H9 (cell line): Measurements from ENCODE around the gene PIK3CD. TPM values are rescaled to one million over a fixed set of nuclear protein-coding genes. Genes with fewer than 3 reads are reported as not detected.
A peak's percentile ranks its signal among the peaks of the same experiment; 100 is the strongest.

Experiments used
- DNase-seq: peaks from one replicate; pipeline ENCODE4 v3.0.0-alpha.2; 2017
- H2AFZ ChIP-seq: one replicate; pipeline ENCODE4 v1.6.1; 2013; ENCODE audit warnings: mild to moderate bottlenecking, low read length, control low read depth, moderate library complexity
- H2AK5ac ChIP-seq: 2 replicates; pipeline ENCODE4 v1.6.1; 2013; ENCODE audit warnings: low read length, control low read depth, mixed read lengths; ENCODE audit not compliant: insufficient read length
- H2BK120ac ChIP-seq: one replicate; pipeline ENCODE4 v1.6.1; 2013; ENCODE audit warnings: low read depth, mild to moderate bottlenecking, low read length, control low read depth, inconsistent platforms; ENCODE audit not compliant: poor library complexity, severe bottlenecking
- H2BK12ac ChIP-seq: 2 replicates; pipeline ENCODE4 v1.6.1; 2013; ENCODE audit warnings: low read length, control low read depth, mixed read lengths, low read depth; ENCODE audit not compliant: insufficient read length
- H2BK15ac ChIP-seq: 2 replicates; pipeline ENCODE4 v1.6.1; 2013; ENCODE audit warnings: low read depth, low read length, control low read depth
- H2BK20ac ChIP-seq: one replicate; pipeline ENCODE4 v1.6.1; 2013; ENCODE audit warnings: low read depth, mild to moderate bottlenecking, low read length, control low read depth, inconsistent platforms; ENCODE audit not compliant: poor library complexity, severe bottlenecking
- H2BK5ac ChIP-seq: 2 replicates; pipeline ENCODE4 v1.6.1; 2013; ENCODE audit warnings: low read length, control low read depth, mixed read lengths; ENCODE audit not compliant: insufficient read length
- H3K14ac ChIP-seq: 2 replicates; pipeline ENCODE4 v1.6.1; 2013; ENCODE audit warnings: low read length, control low read depth; ENCODE audit not compliant: insufficient read depth
- H3K18ac ChIP-seq: 2 replicates; pipeline ENCODE4 v1.6.1; 2013; ENCODE audit warnings: low read depth, mild to moderate bottlenecking, mixed read lengths, low read length, control low read depth; ENCODE audit not compliant: insufficient read length
- H3K23ac ChIP-seq: 2 replicates; pipeline ENCODE4 v1.6.1; 2013; ENCODE audit warnings: low read length, control low read depth, mixed read lengths, low read depth; ENCODE audit not compliant: insufficient read length
- H3K23me2 ChIP-seq: 2 replicates; pipeline ENCODE4 v1.6.1; 2013; ENCODE audit warnings: low read depth, mild to moderate bottlenecking, mixed read lengths, low read length, control low read depth; ENCODE audit not compliant: insufficient read length, poor library complexity, severe bottlenecking
- H3K27ac ChIP-seq: 2 replicates; pipeline ENCODE4 v1.5.1; 2013; ENCODE audit warnings: low read length, control low read depth, mixed read lengths, low read depth; ENCODE audit not compliant: insufficient read length
- H3K27me3 ChIP-seq: 2 replicates; pipeline ENCODE4 v1.6.1; 2013; ENCODE audit warnings: low read length, control low read depth, inconsistent platforms; ENCODE audit not compliant: insufficient read depth
- H3K4ac ChIP-seq: 2 replicates; pipeline ENCODE4 v1.6.1; 2013; ENCODE audit warnings: low read depth, mild to moderate bottlenecking, control low read depth, inconsistent platforms, low read length, moderate library complexity
- H3K4me1 ChIP-seq: 2 replicates; pipeline ENCODE4 v1.6.1; 2013; ENCODE audit warnings: low read length, control low read depth, inconsistent platforms; ENCODE audit not compliant: insufficient read depth
- H3K4me2 ChIP-seq: 2 replicates; pipeline ENCODE4 v1.6.1; 2013; ENCODE audit warnings: low read length, control low read depth, mixed read lengths; ENCODE audit not compliant: insufficient read length, insufficient read depth
- H3K56ac ChIP-seq: 2 replicates; pipeline ENCODE4 v1.6.1; 2013; ENCODE audit warnings: low read depth, mild to moderate bottlenecking, mixed read lengths, low read length, control low read depth; ENCODE audit not compliant: insufficient read length
- H3K79me1 ChIP-seq: 2 replicates; pipeline ENCODE4 v1.6.1; 2013; ENCODE audit warnings: low read depth, mild to moderate bottlenecking, moderate library complexity, low read length, control low read depth, inconsistent platforms; ENCODE audit not compliant: insufficient read depth, poor library complexity, severe bottlenecking
- H3K79me2 ChIP-seq: 2 replicates; pipeline ENCODE4 v1.6.1; 2013; ENCODE audit warnings: low read length, control low read depth, inconsistent platforms; ENCODE audit not compliant: insufficient read depth
- H3K9ac ChIP-seq: 2 replicates; pipeline ENCODE4 v1.6.1; 2013; ENCODE audit warnings: low read length, control low read depth, mixed read lengths; ENCODE audit not compliant: insufficient read length; ENCODE audit errors: extremely low read depth
- H3K9me3 ChIP-seq: one replicate; pipeline ENCODE4 v1.6.1; 2013; ENCODE audit warnings: low read depth, low read length, inconsistent platforms; ENCODE audit not compliant: control insufficient read depth
- H3T11ph ChIP-seq: one replicate; pipeline ENCODE4 v1.6.1; 2013; ENCODE audit warnings: mild to moderate bottlenecking, low read length, control low read depth, inconsistent platforms
- H4K20me1 ChIP-seq: one replicate; pipeline ENCODE4 v1.6.1; 2013; ENCODE audit not compliant: control insufficient read depth, insufficient read length, insufficient read depth
- H4K5ac ChIP-seq: 2 replicates; pipeline ENCODE4 v1.6.1; 2013; ENCODE audit warnings: low read depth, mild to moderate bottlenecking, mixed read lengths, low read length, control low read depth; ENCODE audit not compliant: insufficient read length
- H4K8ac ChIP-seq: replicated peaks from 2 replicates; pipeline ENCODE4 v1.6.1; 2013; ENCODE audit warnings: low read length, control low read depth, mixed read lengths, low read depth; ENCODE audit not compliant: insufficient read length
- H4K91ac ChIP-seq: 2 replicates; pipeline ENCODE4 v1.6.1; 2013; ENCODE audit warnings: low read depth, mild to moderate bottlenecking, moderate library complexity, mixed read lengths, low read length, control low read depth; ENCODE audit not compliant: insufficient read length
- H3K27ac Mint-ChIP-seq, 3 experiments: 2 replicates in 2 of 3; 3 replicates in 1 of 3; pipeline ENCODE4 v1.8.0; 2020 to 2021; ENCODE audit warnings: mixed read lengths in 3 of 3, mild to moderate bottlenecking in 1 of 3, moderate library complexity in 1 of 3
- H3K27me3 Mint-ChIP-seq: 2 replicates; pipeline ENCODE4 v1.8.0; 2021; ENCODE audit warnings: low read depth, mild to moderate bottlenecking, moderate library complexity, mixed read lengths
- H3K36me3 Mint-ChIP-seq, 3 experiments: 2 replicates in 2 of 3; 3 replicates in 1 of 3; pipeline ENCODE4 v1.8.0; 2020 to 2021; ENCODE audit warnings: low read depth in 3 of 3, mixed read lengths in 3 of 3; ENCODE audit not compliant: insufficient read depth in 1 of 3
- H3K4me1 Mint-ChIP-seq, 2 experiments: 2 replicates each; pipeline ENCODE4 v1.8.0; 2020; ENCODE audit warnings: mixed read lengths in 2 of 2
- H3K4me3 Mint-ChIP-seq, 2 experiments: 2 replicates in 1 of 2; 3 replicates in 1 of 2; pipeline ENCODE4 v1.8.0; 2020 to 2021; ENCODE audit warnings: mild to moderate bottlenecking in 2 of 2, mixed read lengths in 2 of 2, moderate library complexity in 1 of 2
- H3K9me3 Mint-ChIP-seq, 2 experiments: 2 replicates in 1 of 2; 3 replicates in 1 of 2; pipeline ENCODE4 v1.8.0; 2020; ENCODE audit warnings: mild to moderate bottlenecking in 2 of 2, mixed read lengths in 2 of 2, moderate library complexity in 1 of 2
- WGBS: extraction: QIAGEN DNeasy Blood & Tissue Kit; methylation state at CpG from one replicate; pipeline ENCODE4 v1.1.7; 2013; ENCODE audit warnings: missing lambda C conversion rate, low lambda C conversion rate, mixed read lengths; ENCODE audit not compliant: insufficient read length; ENCODE audit errors: extremely low coverage; 5-methylcytosine and 5-hydroxymethylcytosine counted together
- total RNA-seq: library from RNA; stranded (reverse); gene quantifications from 2 replicates; pipeline ENCODE4 v1.2.1, GENCODE V29; 2021
- TF ChIP-seq, protein P1 (sequence below): fragments of 200-600 bp; sonication (generic); conservative IDR thresholded peaks from 3 replicates; pipeline ENCODE4 v1.8.0; 2021; ENCODE audit warnings: antibody characterized with exemption, mild to moderate bottlenecking

Gene PIK3CD
- total RNA-seq, 1 experiment from 2014 or later = 10.0 TPM

DNA sequence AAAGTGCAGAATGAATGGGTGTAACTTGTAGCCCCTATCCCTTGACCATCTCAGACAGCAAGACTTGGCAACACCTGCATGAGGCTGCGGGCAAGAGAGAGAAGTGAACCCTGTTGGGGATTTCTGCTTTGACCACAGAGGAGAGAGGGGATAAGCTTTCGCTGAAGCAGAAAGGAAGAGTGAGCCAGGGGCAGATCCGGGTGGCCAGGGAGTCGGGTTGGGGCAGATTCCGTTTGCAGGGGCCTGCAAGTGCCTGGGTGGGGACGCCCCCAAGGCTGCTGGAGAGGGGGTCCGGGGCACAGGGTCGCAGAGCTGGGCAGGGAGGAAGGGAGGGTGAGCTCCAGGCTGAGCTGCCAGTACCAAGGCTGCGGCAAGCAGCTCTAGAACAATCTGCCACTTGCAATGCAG, 25.3 kb upstream of the PIK3CD start:
- no peak overlapping the region for H3K23ac ChIP-seq
- no peaks in the 10 kb centered on the region for H3K27me3 ChIP-seq
- H4K8ac ChIP-seq = no peak overlapping the region
- H3K27ac ChIP-seq = no peak overlapping the region
- H3K18ac ChIP-seq = no peak overlapping the region
- no peaks in the 10 kb centered on the region for H3K23me2 ChIP-seq
- H4K5ac ChIP-seq = no peak overlapping the region
- H4K91ac ChIP-seq = no peak overlapping the region
- H3K9me3 Mint-ChIP-seq = peaks cover 0 to 3% of the 10 kb centered on the region in 2 experiments; a peak in 2 of 5 replicates
- H3K4ac ChIP-seq = no peak overlapping the region
- no peak overlapping the region; the same call in 1 of the 2 replicates for H2BK15ac ChIP-seq
- H3K79me2 ChIP-seq = no peaks in the 10 kb centered on the region
- no peaks in the 10 kb centered on the region for H3K79me1 ChIP-seq
- no peak overlapping the region; the same call in 1 of the 2 replicates for H3K14ac ChIP-seq
- no peak overlapping the region for H2BK120ac ChIP-seq
- H2BK12ac ChIP-seq = no peak overlapping the region
- H3K27me3 Mint-ChIP-seq = peaks cover 31% of the 10 kb centered on the region
- no peaks in the 10 kb centered on the region for H3K9me3 ChIP-seq
- H3K56ac ChIP-seq = no peak overlapping the region
- no peak overlapping the region; a peak in 1 of 5 replicates for H3K4me3 Mint-ChIP-seq
- H2AK5ac ChIP-seq = no peak overlapping the region
- no peak overlapping the region for H2BK20ac ChIP-seq
- no peak overlapping the region for H3K9ac ChIP-seq
- WGBS = no CpG with 5 or more reads among the region's 9 CpGs
- no peak overlapping the region for H2AFZ ChIP-seq
- no peak overlapping the region for H3K4me2 ChIP-seq
- no peaks in the 10 kb centered on the region for H4K20me1 ChIP-seq
- no peaks in the 10 kb centered on the region for H3K36me3 Mint-ChIP-seq
- peak overlapping the region in 1 of 3 experiments; percentile 17; a peak in 1 of 7 replicates for H3K27ac Mint-ChIP-seq
- H3K4me1 ChIP-seq = no peaks in the 10 kb centered on the region
- H2BK5ac ChIP-seq = no peak overlapping the region
- no peak overlapping the region for H3T11ph ChIP-seq
- H3K4me1 Mint-ChIP-seq = peaks cover 0 to 17% of the 10 kb centered on the region in 2 experiments; a peak in 3 of 4 replicates
- TF ChIP-seq, protein P1, sequence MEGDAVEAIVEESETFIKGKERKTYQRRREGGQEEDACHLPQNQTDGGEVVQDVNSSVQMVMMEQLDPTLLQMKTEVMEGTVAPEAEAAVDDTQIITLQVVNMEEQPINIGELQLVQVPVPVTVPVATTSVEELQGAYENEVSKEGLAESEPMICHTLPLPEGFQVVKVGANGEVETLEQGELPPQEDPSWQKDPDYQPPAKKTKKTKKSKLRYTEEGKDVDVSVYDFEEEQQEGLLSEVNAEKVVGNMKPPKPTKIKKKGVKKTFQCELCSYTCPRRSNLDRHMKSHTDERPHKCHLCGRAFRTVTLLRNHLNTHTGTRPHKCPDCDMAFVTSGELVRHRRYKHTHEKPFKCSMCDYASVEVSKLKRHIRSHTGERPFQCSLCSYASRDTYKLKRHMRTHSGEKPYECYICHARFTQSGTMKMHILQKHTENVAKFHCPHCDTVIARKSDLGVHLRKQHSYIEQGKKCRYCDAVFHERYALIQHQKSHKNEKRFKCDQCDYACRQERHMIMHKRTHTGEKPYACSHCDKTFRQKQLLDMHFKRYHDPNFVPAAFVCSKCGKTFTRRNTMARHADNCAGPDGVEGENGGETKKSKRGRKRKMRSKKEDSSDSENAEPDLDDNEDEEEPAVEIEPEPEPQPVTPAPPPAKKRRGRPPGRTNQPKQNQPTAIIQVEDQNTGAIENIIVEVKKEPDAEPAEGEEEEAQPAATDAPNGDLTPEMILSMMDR = no peak
- no peak for DNase-seq
